Measurements from ENCODE around the gene ZMYND11. TPM values are rescaled to one million over a fixed set of nuclear protein-coding genes. Genes with fewer than 3 reads are reported as not detected.

Gene ZMYND11
- total and polyA plus RNA-seq, 2 of the 13 experiments (the other 11 are each of a cell fraction or from before 2014, with no cell fraction given): 17.5 to 38.7 TPM

DNA sequence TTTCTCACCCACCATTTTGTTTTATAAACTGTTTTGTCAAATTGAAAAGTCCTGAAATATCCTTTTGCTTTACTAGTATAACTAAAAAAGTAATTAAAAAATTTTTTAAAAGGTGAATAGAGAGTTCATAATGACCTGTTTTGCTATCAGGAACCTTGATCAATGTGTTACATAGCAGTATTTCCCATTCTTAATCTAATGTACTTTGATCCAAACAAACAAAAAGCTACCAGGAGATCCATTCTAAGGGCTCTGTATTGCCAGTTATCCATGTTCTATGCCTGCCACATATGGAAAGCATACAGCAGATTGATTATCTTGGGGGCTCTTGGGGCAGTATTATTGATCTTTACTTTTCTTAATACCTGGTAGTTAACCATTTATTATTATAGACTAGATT lies 32.1 kb downstream of the ZMYND11 start (continued):
- TF ChIP-seq ZNF816 (CRISPR knock-in tag; IDR thresholded peaks at IDR 0.05; ENCODE audit: borderline replicate concordance): no peak
- TF ChIP-seq, protein P1, sequence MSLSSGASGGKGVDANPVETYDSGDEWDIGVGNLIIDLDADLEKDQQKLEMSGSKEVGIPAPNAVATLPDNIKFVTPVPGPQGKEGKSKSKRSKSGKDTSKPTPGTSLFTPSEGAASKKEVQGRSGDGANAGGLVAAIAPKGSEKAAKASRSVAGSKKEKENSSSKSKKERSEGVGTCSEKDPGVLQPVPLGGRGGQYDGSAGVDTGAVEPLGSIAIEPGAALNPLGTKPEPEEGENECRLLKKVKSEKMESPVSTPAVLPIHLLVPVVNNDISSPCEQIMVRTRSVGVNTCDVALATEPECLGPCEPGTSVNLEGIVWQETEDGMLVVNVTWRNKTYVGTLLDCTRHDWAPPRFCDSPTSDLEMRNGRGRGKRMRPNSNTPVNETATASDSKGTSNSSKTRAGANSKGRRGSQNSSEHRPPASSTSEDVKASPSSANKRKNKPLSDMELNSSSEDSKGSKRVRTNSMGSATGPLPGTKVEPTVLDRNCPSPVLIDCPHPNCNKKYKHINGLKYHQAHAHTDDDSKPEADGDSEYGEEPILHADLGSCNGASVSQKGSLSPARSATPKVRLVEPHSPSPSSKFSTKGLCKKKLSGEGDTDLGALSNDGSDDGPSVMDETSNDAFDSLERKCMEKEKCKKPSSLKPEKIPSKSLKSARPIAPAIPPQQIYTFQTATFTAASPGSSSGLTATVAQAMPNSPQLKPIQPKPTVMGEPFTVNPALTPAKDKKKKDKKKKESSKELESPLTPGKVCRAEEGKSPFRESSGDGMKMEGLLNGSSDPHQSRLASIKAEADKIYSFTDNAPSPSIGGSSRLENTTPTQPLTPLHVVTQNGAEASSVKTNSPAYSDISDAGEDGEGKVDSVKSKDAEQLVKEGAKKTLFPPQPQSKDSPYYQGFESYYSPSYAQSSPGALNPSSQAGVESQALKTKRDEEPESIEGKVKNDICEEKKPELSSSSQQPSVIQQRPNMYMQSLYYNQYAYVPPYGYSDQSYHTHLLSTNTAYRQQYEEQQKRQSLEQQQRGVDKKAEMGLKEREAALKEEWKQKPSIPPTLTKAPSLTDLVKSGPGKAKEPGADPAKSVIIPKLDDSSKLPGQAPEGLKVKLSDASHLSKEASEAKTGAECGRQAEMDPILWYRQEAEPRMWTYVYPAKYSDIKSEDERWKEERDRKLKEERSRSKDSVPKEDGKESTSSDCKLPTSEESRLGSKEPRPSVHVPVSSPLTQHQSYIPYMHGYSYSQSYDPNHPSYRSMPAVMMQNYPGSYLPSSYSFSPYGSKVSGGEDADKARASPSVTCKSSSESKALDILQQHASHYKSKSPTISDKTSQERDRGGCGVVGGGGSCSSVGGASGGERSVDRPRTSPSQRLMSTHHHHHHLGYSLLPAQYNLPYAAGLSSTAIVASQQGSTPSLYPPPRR (CRISPR knock-in tag; IDR thresholded peaks at IDR 0.05; ENCODE audit: borderline replicate concordance): no peak

DNA sequence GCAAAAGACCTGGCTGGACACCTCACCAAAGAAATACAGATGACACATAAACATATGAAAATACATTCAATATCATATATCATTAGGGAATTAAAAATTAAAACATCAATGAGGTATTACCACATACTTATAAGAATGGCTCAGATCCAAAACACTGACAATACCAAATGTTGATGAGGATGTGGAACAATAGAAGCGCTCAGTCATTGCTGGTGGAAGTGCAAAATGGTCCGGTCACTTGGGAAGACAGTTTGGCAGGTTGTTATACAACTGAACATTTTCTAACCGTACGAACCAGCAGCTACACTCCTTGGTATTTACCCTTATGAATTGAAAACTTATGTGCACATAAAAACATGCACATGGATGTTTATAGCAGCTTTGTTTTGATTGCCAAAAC lies 38.5 kb downstream of the ZMYND11 start:
- ATAC-seq (no peak), DNase-seq (ENCODE audit: low spot score) (no peak), FAIRE-seq (no peak)
- H3K4me3 ChIP-seq (replicated peaks in 1 of 3; ENCODE audit: insufficient read depth in 1 of 3, low read depth in 2 of 3, low read length in 3 of 3): no peak overlapping the region
- intact Hi-C loops (cut with micrococcal nuclease; ENCODE audit: unreplicated experiment) (no loop called here), in situ Hi-C loops (cut with HindIII; ENCODE audit: extremely low pct_ligation_motif_present, low pct_unique_long_range_greater_than_20kb) (no loop called here)
- no peak overlapping the region for H3K27ac ChIP-seq (ENCODE audit: extremely low read length, insufficient read depth, low read length)
- H3K9ac ChIP-seq (ENCODE audit: insufficient read depth, low read depth, low read length): no peak overlapping the region
- no peak overlapping the region for H3K4me2 ChIP-seq (ENCODE audit: low read depth, low read length)
- peaks cover 7% of the 10 kb centered on the region for H3K79me2 ChIP-seq (ENCODE audit: insufficient read depth, low read length)
- ChIA-PET CTCF (ENCODE audit: low intra/inter-chr PET ratio, low total read pairs) (no interaction called here), POLR2A (no interaction called here)
- WGBS (ENCODE audit: low lambda C conversion rate): 93% methylated on average over 4 of the region's 4 CpGs
- no peaks in the 10 kb centered on the region for H3K27me3 ChIP-seq (ENCODE audit: control insufficient read depth in 1 of 2, insufficient read depth in 2 of 2, low read length in 2 of 2)
- peaks cover 2% of the 10 kb centered on the region; the same call in 1 of the 2 replicates for H4K20me1 ChIP-seq (ENCODE audit: insufficient read depth, low read length)
- H2AFZ ChIP-seq (ENCODE audit: low read length): no peak overlapping the region
- no peaks in the 10 kb centered on the region for H3K36me3 ChIP-seq (replicated peaks in 1 of 2; ENCODE audit: control insufficient read depth in 1 of 2, insufficient read depth in 2 of 2, low read length in 2 of 2)
- no peaks in the 10 kb centered on the region for H3K4me1 ChIP-seq (ENCODE audit: insufficient read depth, low read length)
- no peaks in the 10 kb centered on the region for H3K9me3 ChIP-seq (ENCODE audit: low read length)
- BruUV-seq (replicated peaks): no TSS peak
- no peak for TF ChIP-seq ZNF432 (CRISPR knock-in tag; IDR thresholded peaks at IDR 0.05; ENCODE audit: borderline replicate concordance)
- TF ChIP-seq ZNF652 (CRISPR knock-in tag; IDR thresholded peaks at IDR 0.05; ENCODE audit: borderline replicate concordance, low read depth): no peak
- TF ChIP-seq, protein P2, sequence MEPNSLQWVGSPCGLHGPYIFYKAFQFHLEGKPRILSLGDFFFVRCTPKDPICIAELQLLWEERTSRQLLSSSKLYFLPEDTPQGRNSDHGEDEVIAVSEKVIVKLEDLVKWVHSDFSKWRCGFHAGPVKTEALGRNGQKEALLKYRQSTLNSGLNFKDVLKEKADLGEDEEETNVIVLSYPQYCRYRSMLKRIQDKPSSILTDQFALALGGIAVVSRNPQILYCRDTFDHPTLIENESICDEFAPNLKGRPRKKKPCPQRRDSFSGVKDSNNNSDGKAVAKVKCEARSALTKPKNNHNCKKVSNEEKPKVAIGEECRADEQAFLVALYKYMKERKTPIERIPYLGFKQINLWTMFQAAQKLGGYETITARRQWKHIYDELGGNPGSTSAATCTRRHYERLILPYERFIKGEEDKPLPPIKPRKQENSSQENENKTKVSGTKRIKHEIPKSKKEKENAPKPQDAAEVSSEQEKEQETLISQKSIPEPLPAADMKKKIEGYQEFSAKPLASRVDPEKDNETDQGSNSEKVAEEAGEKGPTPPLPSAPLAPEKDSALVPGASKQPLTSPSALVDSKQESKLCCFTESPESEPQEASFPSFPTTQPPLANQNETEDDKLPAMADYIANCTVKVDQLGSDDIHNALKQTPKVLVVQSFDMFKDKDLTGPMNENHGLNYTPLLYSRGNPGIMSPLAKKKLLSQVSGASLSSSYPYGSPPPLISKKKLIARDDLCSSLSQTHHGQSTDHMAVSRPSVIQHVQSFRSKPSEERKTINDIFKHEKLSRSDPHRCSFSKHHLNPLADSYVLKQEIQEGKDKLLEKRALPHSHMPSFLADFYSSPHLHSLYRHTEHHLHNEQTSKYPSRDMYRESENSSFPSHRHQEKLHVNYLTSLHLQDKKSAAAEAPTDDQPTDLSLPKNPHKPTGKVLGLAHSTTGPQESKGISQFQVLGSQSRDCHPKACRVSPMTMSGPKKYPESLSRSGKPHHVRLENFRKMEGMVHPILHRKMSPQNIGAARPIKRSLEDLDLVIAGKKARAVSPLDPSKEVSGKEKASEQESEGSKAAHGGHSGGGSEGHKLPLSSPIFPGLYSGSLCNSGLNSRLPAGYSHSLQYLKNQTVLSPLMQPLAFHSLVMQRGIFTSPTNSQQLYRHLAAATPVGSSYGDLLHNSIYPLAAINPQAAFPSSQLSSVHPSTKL (CRISPR knock-in tag; IDR thresholded peaks at IDR 0.05): no peak
- TF ChIP-seq, protein P3, sequence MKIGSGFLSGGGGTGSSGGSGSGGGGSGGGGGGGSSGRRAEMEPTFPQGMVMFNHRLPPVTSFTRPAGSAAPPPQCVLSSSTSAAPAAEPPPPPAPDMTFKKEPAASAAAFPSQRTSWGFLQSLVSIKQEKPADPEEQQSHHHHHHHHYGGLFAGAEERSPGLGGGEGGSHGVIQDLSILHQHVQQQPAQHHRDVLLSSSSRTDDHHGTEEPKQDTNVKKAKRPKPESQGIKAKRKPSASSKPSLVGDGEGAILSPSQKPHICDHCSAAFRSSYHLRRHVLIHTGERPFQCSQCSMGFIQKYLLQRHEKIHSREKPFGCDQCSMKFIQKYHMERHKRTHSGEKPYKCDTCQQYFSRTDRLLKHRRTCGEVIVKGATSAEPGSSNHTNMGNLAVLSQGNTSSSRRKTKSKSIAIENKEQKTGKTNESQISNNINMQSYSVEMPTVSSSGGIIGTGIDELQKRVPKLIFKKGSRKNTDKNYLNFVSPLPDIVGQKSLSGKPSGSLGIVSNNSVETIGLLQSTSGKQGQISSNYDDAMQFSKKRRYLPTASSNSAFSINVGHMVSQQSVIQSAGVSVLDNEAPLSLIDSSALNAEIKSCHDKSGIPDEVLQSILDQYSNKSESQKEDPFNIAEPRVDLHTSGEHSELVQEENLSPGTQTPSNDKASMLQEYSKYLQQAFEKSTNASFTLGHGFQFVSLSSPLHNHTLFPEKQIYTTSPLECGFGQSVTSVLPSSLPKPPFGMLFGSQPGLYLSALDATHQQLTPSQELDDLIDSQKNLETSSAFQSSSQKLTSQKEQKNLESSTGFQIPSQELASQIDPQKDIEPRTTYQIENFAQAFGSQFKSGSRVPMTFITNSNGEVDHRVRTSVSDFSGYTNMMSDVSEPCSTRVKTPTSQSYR (CRISPR knock-in tag; IDR thresholded peaks at IDR 0.05; ENCODE audit: borderline replicate concordance): no peak
- TF ChIP-seq ZSCAN25 (CRISPR knock-in tag; IDR thresholded peaks at IDR 0.05): no peak
- no peak for TF ChIP-seq GABPA (IDR thresholded peaks at IDR 0.05; ENCODE audit: low read depth, low read length)
- TF ChIP-seq GABPA (CRISPR knock-in tag; IDR thresholded peaks at IDR 0.05; ENCODE audit: low read depth): no peak
- TF ChIP-seq ZSCAN30 (CRISPR knock-in tag; IDR thresholded peaks at IDR 0.05): no peak
- TF ChIP-seq ETV6 (CRISPR knock-in tag; conservative IDR thresholded peaks at IDR 0.05): no peak
- TF ChIP-seq ZBTB1 (CRISPR knock-in tag; IDR thresholded peaks at IDR 0.05; ENCODE audit: borderline replicate concordance): no peak
- TF ChIP-seq GATA4 (IDR thresholded peaks at IDR 0.05; ENCODE audit: borderline replicate concordance, low read depth): no peak

Data from HepG2 (cell line).